ENCODE data around the gene CELF5.
"Not testable (repeated sequence)": the region's sequence is repeated elsewhere in the genome, so short reads cannot be mapped to it uniquely, and the experiment has no call there.

CELF5 gene

GRCh38 chr19:3190921-3191805 lies 33.3 kb upstream of the CELF5 start:
- DNase-seq: no peak

GRCh38 chr19:3191806-3192104 lies 32.7 kb upstream of the CELF5 start:
- DNase-seq: not testable (repeated sequence)

- no peak for DNase-seq
Observed at GRCh38 chr19:3192228-3192635, 32.2 kb upstream of the CELF5 start.

GRCh38 chr19:3192684-3193083 lies 31.8 kb upstream of the CELF5 start:
- DNase-seq: no peak

GRCh38 chr19:3193256-3194105 lies 31.0 kb upstream of the CELF5 start:
- no peak for DNase-seq

- DNase-seq: no peak
Observed at GRCh38 chr19:3194106-3195087, 30.1 kb upstream of the CELF5 start.

GRCh38 chr19:3196064-3196932 lies 28.2 kb upstream of the CELF5 start:
- no peak for DNase-seq

- DNase-seq: no peak
Observed at GRCh38 chr19:3196933-3197205, 27.6 kb upstream of the CELF5 start.

GRCh38 chr19:3198901-3199700 lies 25.4 kb upstream of the CELF5 start:
- no peak for DNase-seq

- no peak for DNase-seq
Observed at GRCh38 chr19:3201072-3201700, 23.3 kb upstream of the CELF5 start.

GRCh38 chr19:3201911-3202310 lies 22.6 kb upstream of the CELF5 start:
- DNase-seq: no peak

- DNase-seq: no peak
Observed at GRCh38 chr19:3202346-3202745, 22.1 kb upstream of the CELF5 start.

GRCh38 chr19:3202895-3203294 lies 21.6 kb upstream of the CELF5 start:
- DNase-seq: not testable (repeated sequence)

GRCh38 chr19:3203805-3204645 lies 20.4 kb upstream of the CELF5 start:
- no peak for DNase-seq

GRCh38 chr19:3204646-3205275 lies 19.7 kb upstream of the CELF5 start:
- no peak for DNase-seq

- no peak for DNase-seq
Observed at GRCh38 chr19:3206216-3206953, 18.1 kb upstream of the CELF5 start.

- DNase-seq: no peak
Observed at GRCh38 chr19:3207461-3208242, 16.8 kb upstream of the CELF5 start.

Measured in stimulated activated naive CD4-positive, alpha-beta T cell treated with Interleukin-2 at 50 U/mL for 16 hours (primary cell).